GM06990 (cell line): Measurements from ENCODE around the gene HRAS.
"Not testable (repeated sequence)": the region's sequence is repeated elsewhere in the genome, so short reads cannot be mapped to it uniquely, and the experiment has no call there.

Source experiments
- DNase-seq: peaks from one replicate; pipeline ENCODE4 v3.0.0-alpha.2; 2011; ENCODE audit not compliant: insufficient read length; ENCODE audit errors: extremely low read depth
- H3K27me3 ChIP-seq: replicated peaks from 2 replicates; pipeline ENCODE4 v1.6.0; 2011; ENCODE audit warnings: low read length; ENCODE audit not compliant: control insufficient read depth, insufficient read depth
- H3K36me3 ChIP-seq: 2 replicates; pipeline ENCODE4 v1.5.1; 2011; ENCODE audit warnings: low read length; ENCODE audit not compliant: control insufficient read depth, insufficient read depth
- H3K4me3 ChIP-seq: replicated peaks from 2 replicates; pipeline ENCODE4 v1.5.1; 2011; ENCODE audit warnings: low read depth, mild to moderate bottlenecking, control low read depth, low read length
- CTCF ChIP-seq: IDR thresholded peaks from 2 replicates; pipeline ENCODE4 v1.5.1; 2011; ENCODE audit warnings: low read length, control low read depth, mild to moderate bottlenecking, inconsistent platforms; ENCODE audit not compliant: insufficient read depth, poor library complexity, severe bottlenecking

The HRAS gene

GRCh38 chr11:574632-575312 lies 39.4 kb upstream of the HRAS start:
- Histone ChIP-seq H3K27me3 (peaks cover 2% of the 10 kb centered on the region; the same call in 1 of the 2 replicates), H3K36me3 (no peaks in the 10 kb centered on the region; the same call in 1 of the 2 replicates), H3K4me3 (peak overlapping the region; percentile 61)
- TF ChIP-seq CTCF, result no peak
- DNase-seq, result no peak

- H3K4me3 ChIP-seq, DNase-seq, H3K36me3 ChIP-seq, H3K27me3 ChIP-seq: not testable (repeated sequence)
These were observed 38.7 kb upstream of the HRAS start for GRCh38 chr11:574031-574570.

- H3K27me3 ChIP-seq, result peaks cover 2% of the 10 kb centered on the region; the same call in 1 of the 2 replicates
- H3K4me3 ChIP-seq, result no peak overlapping the region
- no peak for DNase-seq
- no peaks in the 10 kb centered on the region for H3K36me3 ChIP-seq
- no peak for TF ChIP-seq CTCF
These were observed 37.9 kb upstream of the HRAS start for GRCh38 chr11:573146-573759.

- TF ChIP-seq CTCF, result no peak
- H3K36me3 ChIP-seq, result no peaks in the 10 kb centered on the region
- no peak for DNase-seq
- no peak overlapping the region for H3K4me3 ChIP-seq
- peaks cover 2% of the 10 kb centered on the region; the same call in 1 of the 2 replicates for H3K27me3 ChIP-seq
These were observed 36.4 kb upstream of the HRAS start for GRCh38 chr11:571802-572185.

- Histone ChIP-seq H3K27me3 (no peaks in the 10 kb centered on the region), H3K36me3 (peaks cover 3% of the 10 kb centered on the region), H3K4me3 (peak overlapping the region; percentile 72)
- DNase-seq, result no peak
- TF ChIP-seq CTCF, result no peak
These were observed 33.9 kb upstream of the HRAS start for GRCh38 chr11:569158-569885.
